Stimulated activated CD8-positive, alpha-beta memory T cell treated with anti-CD3 and anti-CD28 coated beads, Interleukin-4, amount 100 ng/mL, for 4 hours (primary cell): Measurements from ENCODE around the gene TMEM18.

Experiments
- DNase-seq, 2 donors: peaks; one replicate each; pipeline ENCODE4 v3.0.0-alpha.2; 2020; ENCODE audit warnings: low read depth in 2 of 2, low spot score in 1 of 2

The TMEM18 gene

GRCh38 chr2:653645-654425 lies 23.4 kb downstream of the TMEM18 start:
- no peak for DNase-seq

GRCh38 chr2:652881-653480 lies 24.2 kb downstream of the TMEM18 start:
- no peak for DNase-seq

- no peak for DNase-seq
Observed at GRCh38 chr2:651951-652373, 25.2 kb downstream of the TMEM18 start.

- DNase-seq: no peak
Observed at GRCh38 chr2:650343-651310, 26.6 kb downstream of the TMEM18 start.

- DNase-seq: no peak
Observed at GRCh38 chr2:649426-650342, 27.5 kb downstream of the TMEM18 start.

GRCh38 chr2:648476-649424 lies 28.5 kb downstream of the TMEM18 start:
- no peak for DNase-seq

- no peak for DNase-seq
Observed at GRCh38 chr2:647691-648231, 29.4 kb downstream of the TMEM18 start.

GRCh38 chr2:647003-647560 lies 30.1 kb downstream of the TMEM18 start:
- DNase-seq: no peak

- DNase-seq: no peak
Observed at GRCh38 chr2:644871-645270, 32.3 kb downstream of the TMEM18 start.

GRCh38 chr2:643761-644160 lies 33.4 kb downstream of the TMEM18 start:
- DNase-seq: no peak

GRCh38 chr2:643334-643733 lies 33.9 kb downstream of the TMEM18 start:
- no peak for DNase-seq

- DNase-seq: no peak
Observed at GRCh38 chr2:641872-642815, 35.1 kb downstream of the TMEM18 start.

GRCh38 chr2:641164-641871 lies 35.9 kb downstream of the TMEM18 start:
- no peak for DNase-seq

GRCh38 chr2:639703-640102 lies 37.5 kb downstream of the TMEM18 start:
- DNase-seq: no peak

- DNase-seq: no peak
Observed at GRCh38 chr2:637804-638203, 39.4 kb downstream of the TMEM18 start.

- no peak for DNase-seq
Observed at GRCh38 chr2:637406-637776, 39.8 kb downstream of the TMEM18 start.
